HepG2 (cell line): ENCODE results near the gene NCF4. TPM values are rescaled to one million over a fixed set of nuclear protein-coding genes. Genes with fewer than 3 reads are reported as not detected.

Experiments
- ATAC-seq: fragments of 200-7000 bp; cut with Tn5 transposase; 3 replicates; pipeline ENCODE4 v1.9.1; 2020; ENCODE audit warnings: mild to moderate bottlenecking, moderate library complexity
- BruUV-seq: library from RNA; stranded (reverse); fragments of 400-500 nt; replicated peaks from 2 replicates; lab custom pipeline; 2021; lab: Mats Ljungman, UMichigan
- CTCF ChIA-PET: fragments of 300-600 bp; formaldehyde crosslinking; extraction: SDS; loops from one replicate; lab custom pipeline; 2021; ENCODE audit warnings: low total read pairs, inconsistent platforms, low intra/inter-chr PET ratio; lab: Yijun Ruan, JAX
- POLR2A ChIA-PET: fragments of 350-600 bp; sonication (Branson Sonifier 250); formaldehyde crosslinking; loops from one replicate; lab custom pipeline; 2020; ENCODE audit warnings: antibody characterized with exemption, inconsistent platforms; lab: Yijun Ruan, JAX
- DNase-seq: peaks from one replicate; pipeline ENCODE4 v3.0.0-alpha.2; 2015; ENCODE audit warnings: low spot score
- FAIRE-seq: peaks from 3 replicates; lab custom pipeline; 2011; peaks lifted over from hg19 to GRCh38; lab: Jason Lieb, UNC
- H2AFZ ChIP-seq: one replicate; pipeline ENCODE4 v1.6.1; 2011; ENCODE audit warnings: low read length, inconsistent platforms
- H3K27ac ChIP-seq: fragments of 300-600 bp; 3 replicates; pipeline ENCODE4 v1.8.0; 2011; ENCODE audit warnings: mixed run types, mild to moderate bottlenecking, mixed read lengths, low read length, inconsistent platforms; ENCODE audit not compliant: insufficient read depth; ENCODE audit errors: extremely low read length
- H3K27me3 ChIP-seq, 2 experiments: fragments of 200-600 bp in 1 of 2; 2 replicates in 1 of 2; 3 replicates in 1 of 2; pipeline versions ENCODE4 v1.6.0 to v1.8.0; 2011; ENCODE audit warnings: low read length in 2 of 2, mild to moderate bottlenecking in 2 of 2, moderate library complexity in 2 of 2, inconsistent platforms in 1 of 2; ENCODE audit not compliant: insufficient read depth in 2 of 2, control insufficient read depth in 1 of 2
- H3K36me3 ChIP-seq, 2 experiments: fragments of 200-600 bp in 1 of 2; replicated peaks in 1 of 2; 2 replicates in 1 of 2; 3 replicates in 1 of 2; pipeline versions ENCODE4 v1.5.1 to v1.8.0; 2011; ENCODE audit warnings: low read length in 2 of 2, inconsistent platforms in 1 of 2; ENCODE audit not compliant: insufficient read depth in 2 of 2, control insufficient read depth in 1 of 2
- H3K4me1 ChIP-seq: 2 replicates; pipeline ENCODE4 v1.5.1; 2012; ENCODE audit warnings: low read length, inconsistent platforms; ENCODE audit not compliant: insufficient read depth
- H3K4me2 ChIP-seq: 2 replicates; pipeline ENCODE4 v1.6.0; 2011; ENCODE audit warnings: low read depth, low read length, inconsistent platforms
- H3K4me3 ChIP-seq, 3 experiments: fragments of 200-600 bp in 1 of 3; sonication (generic), shearing (Covaris generic) in 1 of 3; replicated peaks in 1 of 3; 2 replicates each; pipeline ENCODE4 v1.5.1; 2011 to 2016; ENCODE audit warnings: low read length in 3 of 3, inconsistent platforms in 2 of 3, low read depth in 2 of 3, mild to moderate bottlenecking in 2 of 3, control low read depth in 1 of 3, mixed read lengths in 1 of 3; ENCODE audit not compliant: insufficient read depth in 1 of 3
- H3K79me2 ChIP-seq: one replicate; pipeline ENCODE4 v1.6.1; 2011; ENCODE audit warnings: low read length, inconsistent platforms; ENCODE audit not compliant: insufficient read depth
- H3K9ac ChIP-seq: 2 replicates; pipeline ENCODE4 v1.6.0; 2011; ENCODE audit warnings: mild to moderate bottlenecking, low read depth, low read length, inconsistent platforms; ENCODE audit not compliant: insufficient read depth
- H3K9me3 ChIP-seq: 2 replicates; pipeline ENCODE4 v1.5.1; 2012; ENCODE audit warnings: mild to moderate bottlenecking, low read length
- H4K20me1 ChIP-seq: 2 replicates; pipeline ENCODE4 v1.6.0; 2011; ENCODE audit warnings: inconsistent platforms, mild to moderate bottlenecking, low read length, moderate library complexity; ENCODE audit not compliant: insufficient read depth
- DR1 ChIP-seq: sonication (generic); formaldehyde crosslinking; IDR thresholded peaks from 2 replicates; pipeline ENCODE4 v1.8.0; 2021; ENCODE audit warnings: mild to moderate bottlenecking, missing genetic modification reagents, inconsistent platforms
- JARID2 ChIP-seq: sonication (generic); formaldehyde crosslinking; IDR thresholded peaks from 2 replicates; pipeline ENCODE4 v1.8.1; 2023; ENCODE audit warnings: missing genetic modification reagents, inconsistent platforms; ENCODE audit not compliant: insufficient replicate concordance
- MBNL3 ChIP-seq: fragments of 250-450 bp; sonication (Bioruptor Pico); conservative IDR thresholded peaks from 2 replicates; pipeline ENCODE4 v1.8.0; 2022; ENCODE audit warnings: mild to moderate bottlenecking, inconsistent platforms
- PAWR ChIP-seq: sonication (generic); formaldehyde crosslinking; IDR thresholded peaks from 2 replicates; pipeline ENCODE4 v1.4.0; 2020; ENCODE audit warnings: missing genetic modification reagents, mild to moderate bottlenecking, borderline replicate concordance
- RARG ChIP-seq: sonication (generic); formaldehyde crosslinking; IDR thresholded peaks from 2 replicates; pipeline ENCODE4 v1.4.0; 2020; ENCODE audit warnings: low read depth, mild to moderate bottlenecking, missing genetic modification reagents
- SIX4 ChIP-seq: sonication (generic); formaldehyde crosslinking; IDR thresholded peaks from 2 replicates; pipeline ENCODE4 v1.4.0; 2020; ENCODE audit warnings: missing genetic modification reagents
- SMYD3 ChIP-seq: sonication (generic); formaldehyde crosslinking; IDR thresholded peaks from 2 replicates; pipeline ENCODE4 v1.8.1; 2023; ENCODE audit warnings: mild to moderate bottlenecking, missing genetic modification reagents
- SNRNP70 ChIP-seq: fragments of 200-400 bp; formaldehyde crosslinking; IDR thresholded peaks from 2 replicates; pipeline ENCODE4 v1.6.1; 2017; ENCODE audit warnings: mild to moderate bottlenecking, low read depth, low read length, moderate library complexity
- TCF7 ChIP-seq: sonication (generic); IDR thresholded peaks from 2 replicates; pipeline ENCODE4 v1.6.1; 2016; ENCODE audit warnings: antibody characterized with exemption, low read depth
- TEAD3 ChIP-seq: optimal IDR thresholded peaks from 2 replicates; pipeline ENCODE3; 2016; ENCODE audit warnings: borderline replicate concordance
- THYN1 ChIP-seq: sonication (generic); formaldehyde crosslinking; IDR thresholded peaks from 2 replicates; pipeline ENCODE4 v1.8.1; 2023; ENCODE audit warnings: low read depth, mild to moderate bottlenecking, moderate library complexity, missing genetic modification reagents, borderline replicate concordance
- ZKSCAN8 ChIP-seq: IDR thresholded peaks from 2 replicates; pipeline ENCODE4 v1.6.1; 2016; ENCODE audit warnings: borderline replicate concordance, missing genetic modification reagents, missing compliant biosample characterization
- ZNF224 ChIP-seq: sonication (generic); formaldehyde crosslinking; IDR thresholded peaks from 2 replicates; pipeline ENCODE4 v1.5.0; 2020; ENCODE audit warnings: mild to moderate bottlenecking, missing genetic modification reagents
- ZNF510 ChIP-seq: sonication (generic); formaldehyde crosslinking; IDR thresholded peaks from 2 replicates; pipeline ENCODE4 v1.4.0; 2020; ENCODE audit warnings: low read depth, mild to moderate bottlenecking, missing genetic modification reagents
- WGBS: methylation state at CpG from one replicate; pipeline ENCODE4 v1.1.6; 2017; ENCODE audit warnings: low lambda C conversion rate; 5-methylcytosine and 5-hydroxymethylcytosine counted together
- in situ Hi-C: cut with HindIII; loops from 2 replicates; pipeline ENCODE4 v1.10.0; 2017; ENCODE audit warnings: low pct_unique_long_range_greater_than_20kb; ENCODE audit not compliant: extremely low pct_ligation_motif_present
- intact Hi-C: fragments of 100-400 bp; cut with micrococcal nuclease; formaldehyde crosslinking; loops from one replicate; pipeline ENCODE4 v1.10.0; 2022; ENCODE audit not compliant: unreplicated experiment
- polyA plus RNA-seq, 8 experiments: library from polyadenylated mRNA; depleted of rRNA in 3 of 8; stranded (reverse) in 7 of 8; unstranded in 1 of 8; fragments of >200 nt; fragmentation: Illumina TruSeq in 4 of 8; extraction: Trizol in 4 of 8; gene quantifications; 2 replicates each; pipeline versions ENCODE4 v1.2.1 to v1.2.3, GENCODE V29; 2011 to 2016; ENCODE audit warnings: low read depth in 4 of 8, missing spikeins in 1 of 8, mixed read lengths in 1 of 8; ENCODE audit not compliant: insufficient read depth in 1 of 8
- total RNA-seq, 5 experiments: library from RNA; depleted of rRNA; stranded (reverse); fragments of >200 nt; fragmentation: Illumina TruSeq; extraction: Trizol; gene quantifications; 2 replicates each; pipeline ENCODE4 v1.2.3, GENCODE V29; 2016; ENCODE audit warnings: low read depth in 1 of 5
- TF ChIP-seq, protein P1 (sequence below): sonication (generic); formaldehyde crosslinking; IDR thresholded peaks from 2 replicates; pipeline ENCODE4 v1.5.0; 2020; ENCODE audit warnings: mild to moderate bottlenecking, missing genetic modification reagents

The NCF4 gene
- total and polyA plus RNA-seq, 2 of the 13 experiments (the other 11 are each of a cell fraction or from before 2014, with no cell fraction given), result not detected

GRCh38 chr22:36838119-36839030, 22.4 kb upstream of the NCF4 start:
- Histone ChIP-seq H2AFZ (no peak overlapping the region), H3K4me2 (no peak overlapping the region), H4K20me1 (no peaks in the 10 kb centered on the region), H3K9me3 (no peaks in the 10 kb centered on the region), H3K36me3 (no peaks in the 10 kb centered on the region), H3K4me1 (no peaks in the 10 kb centered on the region), H3K79me2 (no peaks in the 10 kb centered on the region), H3K4me3 (no peak overlapping the region), H3K9ac (no peak overlapping the region), H3K27ac (no peak overlapping the region), H3K27me3 (peaks cover 0 to 9% of the 10 kb centered on the region in 2 experiments; a peak in 2 of 5 replicates)
- TF ChIP-seq MBNL3 (CRISPR knock-in tag) (no peak), SMYD3 (CRISPR knock-in tag) (no peak), THYN1 (CRISPR knock-in tag) (no peak), TCF7 (no peak), RARG (CRISPR knock-in tag) (no peak)
- in situ Hi-C loops, result no loop called here
- no peak for ATAC-seq
- no TSS peak for BruUV-seq
- WGBS, result 0% methylated on average over 2 of the region's 10 CpGs
- no peak for DNase-seq
- POLR2A ChIA-PET, result no interaction called here
- CTCF ChIA-PET, result no interaction called here
- intact Hi-C loops, result no loop called here
- no peak for FAIRE-seq

DNA sequence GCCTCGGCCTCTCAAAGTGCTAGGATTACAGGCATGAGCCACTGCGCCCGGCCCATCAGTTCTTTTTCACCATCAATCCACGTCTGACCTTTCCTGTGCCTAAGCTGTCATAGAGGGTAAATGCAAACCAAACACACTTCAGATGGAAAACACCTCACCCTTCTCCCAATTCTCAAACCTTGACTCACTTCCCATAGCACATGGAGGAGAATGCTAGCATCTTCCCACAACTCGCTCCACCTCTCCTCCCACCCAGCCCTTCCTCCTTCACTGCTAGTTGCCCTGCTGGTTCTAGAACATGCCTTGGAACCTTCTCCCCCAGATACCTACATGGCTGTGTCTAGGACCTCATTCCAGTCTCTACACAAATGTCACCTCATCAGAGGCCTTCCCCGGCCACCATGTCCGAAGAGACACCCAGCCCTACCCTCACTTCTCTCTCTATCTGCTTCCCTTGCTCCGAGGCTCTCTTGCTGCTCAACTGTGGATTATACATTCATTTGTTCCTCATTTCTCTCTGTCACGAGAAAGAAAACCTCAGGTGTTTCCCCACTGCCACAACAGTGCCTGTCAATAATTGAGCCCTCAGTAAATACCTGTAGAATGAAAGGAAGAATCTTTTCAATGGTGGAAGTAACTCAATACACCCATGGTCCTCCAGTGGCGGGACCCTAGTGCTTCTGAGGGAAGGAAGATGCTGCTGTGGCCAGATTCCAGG, 21.3 kb upstream of the NCF4 start:
- no peak for FAIRE-seq
- ChIA-PET POLR2A (no interaction called here), CTCF (no interaction called here)
- no peak for ATAC-seq
- DNase-seq, result no peak
- no TSS peak for BruUV-seq
- in situ Hi-C loops, result no loop called here
- Histone ChIP-seq H3K9ac (no peak overlapping the region), H3K4me1 (no peaks in the 10 kb centered on the region), H3K79me2 (no peaks in the 10 kb centered on the region), H4K20me1 (no peaks in the 10 kb centered on the region), H3K36me3 (no peaks in the 10 kb centered on the region), H3K4me2 (no peak overlapping the region), H2AFZ (no peak overlapping the region), H3K27me3 (peaks cover 0 to 6% of the 10 kb centered on the region in 2 experiments; a peak in 2 of 5 replicates), H3K27ac (no peak overlapping the region), H3K9me3 (no peaks in the 10 kb centered on the region), H3K4me3 (no peak overlapping the region)
- intact Hi-C loops, result no loop called here
- 21% methylated on average over 10 of the region's 10 CpGs for WGBS
- no peak for TF ChIP-seq JARID2 (CRISPR knock-in tag)
- no peak for TF ChIP-seq ZKSCAN8 (CRISPR knock-in tag)
- no peak for TF ChIP-seq ZNF510
- no peak for TF ChIP-seq SNRNP70
- TF ChIP-seq SIX4, result no peak
- TF ChIP-seq, protein P1, sequence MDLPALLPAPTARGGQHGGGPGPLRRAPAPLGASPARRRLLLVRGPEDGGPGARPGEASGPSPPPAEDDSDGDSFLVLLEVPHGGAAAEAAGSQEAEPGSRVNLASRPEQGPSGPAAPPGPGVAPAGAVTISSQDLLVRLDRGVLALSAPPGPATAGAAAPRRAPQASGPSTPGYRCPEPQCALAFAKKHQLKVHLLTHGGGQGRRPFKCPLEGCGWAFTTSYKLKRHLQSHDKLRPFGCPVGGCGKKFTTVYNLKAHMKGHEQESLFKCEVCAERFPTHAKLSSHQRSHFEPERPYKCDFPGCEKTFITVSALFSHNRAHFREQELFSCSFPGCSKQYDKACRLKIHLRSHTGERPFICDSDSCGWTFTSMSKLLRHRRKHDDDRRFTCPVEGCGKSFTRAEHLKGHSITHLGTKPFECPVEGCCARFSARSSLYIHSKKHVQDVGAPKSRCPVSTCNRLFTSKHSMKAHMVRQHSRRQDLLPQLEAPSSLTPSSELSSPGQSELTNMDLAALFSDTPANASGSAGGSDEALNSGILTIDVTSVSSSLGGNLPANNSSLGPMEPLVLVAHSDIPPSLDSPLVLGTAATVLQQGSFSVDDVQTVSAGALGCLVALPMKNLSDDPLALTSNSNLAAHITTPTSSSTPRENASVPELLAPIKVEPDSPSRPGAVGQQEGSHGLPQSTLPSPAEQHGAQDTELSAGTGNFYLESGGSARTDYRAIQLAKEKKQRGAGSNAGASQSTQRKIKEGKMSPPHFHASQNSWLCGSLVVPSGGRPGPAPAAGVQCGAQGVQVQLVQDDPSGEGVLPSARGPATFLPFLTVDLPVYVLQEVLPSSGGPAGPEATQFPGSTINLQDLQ (CRISPR knock-in tag), result no peak
- no peak for TF ChIP-seq TEAD3 (CRISPR knock-in tag)
- no peak for TF ChIP-seq ZNF224 (CRISPR knock-in tag)
- no peak for TF ChIP-seq DR1 (CRISPR knock-in tag)
- no peak for TF ChIP-seq PAWR (CRISPR knock-in tag)
